Right renal pelvis (tissue), 4 donors: ENCODE data around the gene PRRC2B. TPM values are rescaled to one million over a fixed set of nuclear protein-coding genes. Genes with fewer than 3 reads are reported as not detected.
"Not testable (repeated sequence)": the region's sequence is repeated elsewhere in the genome, so short reads cannot be mapped to it uniquely, and the experiment has no call there.

Experiments
- DNase-seq, 4 donors: peaks; one replicate each; pipeline ENCODE4 v3.0.0-alpha.2; 2013; ENCODE audit warnings: low read depth in 4 of 4, low spot score in 3 of 4, missing footprints in 1 of 4
- polyA plus RNA-seq, 4 donors: library from polyadenylated mRNA; unstranded; fragments of 120-200 nt; gene quantifications; one replicate each; pipeline ENCODE4 v1.2.1, GENCODE V29; 2013; ENCODE audit not compliant: insufficient read length in 4 of 4

PRRC2B gene
- polyA plus RNA-seq, 4 donors: 179 to 200 (median 195) TPM

GRCh38 chr9:131503626-131504465 is 110.0 kb downstream of the PRRC2B start:
- DNase-seq: no peak

GRCh38 chr9:131505012-131505411 is 111.1 kb downstream of the PRRC2B start:
- DNase-seq: no peak

DNA sequence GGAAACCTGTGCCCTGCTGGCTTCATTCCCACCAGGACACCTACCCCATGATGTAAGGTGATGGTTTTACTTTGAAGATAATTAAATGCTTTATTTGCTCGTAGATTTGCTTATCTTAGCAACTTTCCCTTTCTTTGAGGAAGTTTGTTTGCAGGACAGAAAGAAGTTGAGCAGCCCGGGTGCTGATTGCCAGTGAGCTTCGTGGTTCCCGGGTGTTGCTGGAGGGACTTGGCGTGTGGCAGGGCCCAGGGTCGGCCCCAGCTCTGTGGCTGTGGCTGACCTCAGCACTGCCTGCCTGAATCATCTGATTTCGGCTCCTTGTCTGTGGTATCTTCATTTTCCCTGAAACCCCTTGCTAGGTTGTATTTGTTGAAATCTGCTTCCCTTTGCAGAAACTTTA is 117.5 kb downstream of the PRRC2B start:
- DNase-seq: no peak

DNA sequence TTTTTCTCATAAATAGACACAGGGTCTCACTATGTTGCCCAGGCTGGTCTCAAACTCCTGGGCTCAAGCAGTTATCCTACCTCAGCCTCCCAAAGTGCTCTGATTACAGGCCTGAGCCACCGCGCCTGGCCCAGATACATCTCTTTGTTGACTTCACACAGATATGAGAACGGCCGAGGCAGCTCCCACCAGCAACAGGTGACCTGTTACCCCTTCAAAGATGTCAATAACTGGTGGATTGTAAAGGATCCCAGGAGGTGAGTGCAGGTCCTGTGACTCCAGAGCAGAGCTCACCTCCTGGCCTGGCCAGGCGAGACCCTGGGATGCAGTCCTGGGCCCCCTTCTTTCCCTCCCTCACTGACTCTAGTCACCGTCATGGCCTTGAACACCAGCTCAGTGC is 118.0 kb downstream of the PRRC2B start:
- no peak for DNase-seq

DNA sequence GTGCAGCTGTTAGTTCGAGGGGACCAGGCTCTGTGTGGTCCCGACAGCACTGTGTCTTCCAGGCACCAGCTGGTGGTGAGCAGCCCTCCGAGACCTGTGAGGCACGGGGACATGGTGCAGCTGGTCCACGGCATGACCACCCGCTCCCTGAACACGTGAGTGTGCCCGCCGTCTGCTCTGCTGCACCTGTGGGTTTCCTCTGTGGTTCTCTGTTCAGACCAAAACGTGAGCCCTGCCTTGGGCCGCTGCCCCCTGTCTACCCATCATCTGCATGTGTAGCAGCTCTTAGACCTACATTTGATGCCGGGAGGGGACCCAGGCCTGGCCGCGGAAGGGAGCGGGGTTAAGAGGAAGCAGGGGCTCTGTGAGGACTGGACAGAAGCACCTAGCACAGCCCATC is 119.3 kb downstream of the PRRC2B start:
- DNase-seq: no peak

GRCh38 chr9:131515559-131516031 is 121.7 kb downstream of the PRRC2B start:
- not testable (repeated sequence) for DNase-seq

DNA sequence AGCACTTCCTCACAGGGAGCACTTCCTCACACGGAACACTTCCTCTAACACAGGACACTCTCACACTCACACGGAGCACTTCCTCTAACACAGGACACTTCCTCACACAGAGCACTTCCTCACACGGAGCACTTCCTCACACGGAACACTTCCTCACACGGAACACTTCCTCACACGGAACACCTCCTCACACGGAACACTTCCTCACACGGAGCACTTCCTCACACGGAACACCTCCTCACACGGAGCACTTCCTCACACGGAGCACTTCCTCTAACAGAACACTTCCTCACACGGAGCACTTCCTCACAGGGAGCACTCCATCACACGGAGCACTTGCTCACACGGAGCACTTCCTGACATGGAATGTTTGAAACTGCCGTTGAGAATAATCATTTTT is 122.2 kb downstream of the PRRC2B start:
- DNase-seq: no peak

GRCh38 chr9:131516930-131517329 is 123.0 kb downstream of the PRRC2B start:
- DNase-seq: no peak

GRCh38 chr9:131517761-131518190 is 123.9 kb downstream of the PRRC2B start:
- DNase-seq: no peak

DNA sequence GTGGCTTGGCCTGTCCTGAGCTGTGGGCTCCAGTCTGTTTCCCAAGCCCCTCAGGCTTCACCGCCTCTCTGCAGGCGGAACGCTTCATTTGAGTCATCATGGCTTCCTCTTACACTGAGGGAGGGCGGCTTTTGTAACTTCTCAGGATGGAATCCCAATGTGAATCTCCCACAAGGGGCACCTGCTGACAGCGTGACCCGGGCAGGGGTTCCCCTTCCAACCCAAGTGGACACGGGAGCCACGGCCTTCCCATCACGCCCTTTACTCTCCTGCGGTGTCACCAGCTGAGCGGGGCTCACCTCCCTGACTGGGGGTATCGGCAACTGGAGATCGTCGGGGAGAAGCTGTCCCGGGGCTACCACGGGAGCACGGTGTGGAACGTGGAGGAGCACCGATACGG is 124.7 kb downstream of the PRRC2B start:
- DNase-seq: no peak

- no peak for DNase-seq
Observed at GRCh38 chr9:131520503-131520902, 126.6 kb downstream of the PRRC2B start.

- no peak for DNase-seq
Observed at GRCh38 chr9:131521203-131521602, 127.3 kb downstream of the PRRC2B start.

- DNase-seq: no peak
Observed at GRCh38 chr9:131521822-131522221, 127.9 kb downstream of the PRRC2B start.

GRCh38 chr9:131522257-131523085 is 128.6 kb downstream of the PRRC2B start:
- DNase-seq: no peak

DNA sequence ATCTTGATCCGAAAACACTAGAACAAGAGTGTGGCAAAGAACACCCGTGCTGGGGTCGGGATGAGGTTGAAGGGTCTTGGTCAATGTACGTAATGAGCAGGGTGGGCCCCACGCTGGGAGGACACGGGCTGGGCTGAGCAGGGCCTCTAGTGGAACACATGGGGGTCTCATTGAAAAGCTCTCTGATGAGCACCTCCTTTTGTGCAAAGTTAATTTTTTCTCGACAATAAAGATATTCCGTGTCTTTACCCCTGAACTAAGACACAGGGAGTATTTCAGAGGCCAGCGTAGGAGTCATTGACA is 129.2 kb downstream of the PRRC2B start:
- no peak for DNase-seq

- no peak for DNase-seq
Observed at GRCh38 chr9:131523451-131524435, 129.9 kb downstream of the PRRC2B start.

- no peak for DNase-seq
Observed at GRCh38 chr9:131524665-131525315, 130.9 kb downstream of the PRRC2B start.

DNA sequence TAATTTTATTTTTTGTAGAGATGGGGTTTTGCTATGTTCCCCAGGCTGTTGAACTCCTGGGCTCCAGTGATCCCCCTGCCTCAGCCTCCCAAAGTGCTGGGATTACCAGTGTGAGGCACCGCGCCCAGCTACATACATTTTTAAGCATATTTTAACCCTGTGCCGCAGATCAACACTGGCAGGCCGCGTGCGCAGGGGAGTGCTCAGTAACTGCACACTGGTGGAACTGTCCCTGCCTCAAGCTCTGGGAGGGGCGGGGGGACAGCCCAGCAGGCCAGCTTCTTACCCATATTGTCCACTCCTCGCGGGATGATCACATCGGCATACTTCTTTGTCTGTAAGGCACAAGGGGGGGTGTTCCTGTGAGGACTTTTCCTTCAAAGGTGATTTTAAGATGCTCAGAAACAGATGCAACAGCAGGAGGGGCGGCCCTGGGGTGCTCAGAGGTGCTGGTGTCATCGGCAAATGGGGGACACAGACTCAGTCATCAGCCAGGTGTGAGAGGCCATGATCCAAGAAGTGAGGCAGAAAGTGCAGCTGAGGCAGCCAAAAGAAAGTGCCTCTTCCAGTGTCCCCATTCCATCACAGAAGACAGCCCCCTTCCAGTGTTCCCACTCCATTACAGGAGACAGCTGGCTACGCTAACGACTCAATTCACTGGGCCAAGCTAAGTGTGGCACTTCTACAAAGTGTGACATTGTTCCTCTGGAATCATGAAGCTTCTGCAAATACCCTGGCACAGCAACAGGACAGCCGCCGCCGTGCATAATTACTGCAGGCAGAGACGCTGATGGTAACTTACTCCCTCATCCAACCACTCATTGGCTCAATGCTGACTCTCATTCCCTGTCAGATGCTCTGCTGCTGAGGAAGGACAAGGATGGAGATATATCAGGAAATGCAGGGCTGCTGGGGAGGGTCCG is 132.0 kb downstream of the PRRC2B start:
- no peak for DNase-seq

GRCh38 chr9:131528186-131528585 is 134.3 kb downstream of the PRRC2B start:
- no peak for DNase-seq
